Gastrocnemius medialis (tissue), 4 donors: ENCODE data around the gene PCSK5.

Experiments used
- CTCF ChIP-seq, 5 experiments: fragments of 450-650 bp in 3 of 5; fragments of 200-600 bp in 2 of 5; sonication (generic) in 2 of 5; IDR thresholded peaks in 4 of 5; conservative IDR thresholded peaks in 1 of 5; 1 replicate in 4 of 5; 2 replicates in 1 of 5; pipeline ENCODE4 v1.5.1; 2016 to 2019; ENCODE audit warnings: antibody characterized with exemption in 5 of 5, mild to moderate bottlenecking in 3 of 5, moderate library complexity in 3 of 5
- POLR2A ChIP-seq, 2 donors: fragments of 450-650 bp; IDR thresholded peaks; one replicate each; pipeline ENCODE4 v1.6.1; 2017; ENCODE audit warnings: antibody characterized with exemption in 2 of 2, mild to moderate bottlenecking in 2 of 2, moderate library complexity in 2 of 2

GRCh38 chr9:76206821-76207220, 316.3 kb downstream of the PCSK5 start:
- TF ChIP-seq CTCF (IDR thresholded peaks at IDR 0.05 in 4 of 5, conservative IDR thresholded peaks at IDR 0.05 in 1 of 5) (no peak), POLR2A (IDR thresholded peaks at IDR 0.05) (no peak)
